ENCODE measurements around the gene CACNB2.

GRCh38 chr10:18418541-18419215 is 278.5 kb downstream of the CACNB2 start:
- TF ChIP-seq POLR2A (IDR thresholded peaks at IDR 0.05; ENCODE audit: extremely low read depth, insufficient read length): no peak
- TF ChIP-seq CTCF (IDR thresholded peaks at IDR 0.05; ENCODE audit: low read depth, low read length): no peak

All from NB4 (cell line).